Brain microvascular endothelial cell (primary cell): ENCODE data around the gene MTUS2.
A peak's percentile ranks its signal among the peaks of the same experiment; 100 is the strongest.

Experiments used
- DNase-seq: peaks from one replicate; pipeline ENCODE4 v3.0.0-alpha.2; 2020
- H3K27ac ChIP-seq: fragments of 250-450 bp; sonication (Bioruptor Pico); 2 replicates; pipeline ENCODE4 v1.5.1; 2020; ENCODE audit warnings: mild to moderate bottlenecking, moderate library complexity
- H3K27me3 ChIP-seq: fragments of 250-450 bp; sonication (Bioruptor Pico); replicated peaks from 2 replicates; pipeline ENCODE4 v1.5.1; 2020; ENCODE audit warnings: mild to moderate bottlenecking
- H3K36me3 ChIP-seq: fragments of 250-450 bp; sonication (Bioruptor Pico); replicated peaks from 2 replicates; pipeline ENCODE4 v1.5.1; 2020; ENCODE audit warnings: mild to moderate bottlenecking
- H3K4me3 ChIP-seq: 2 replicates; pipeline ENCODE4 v1.5.1; 2011; ENCODE audit warnings: low read depth, mild to moderate bottlenecking, control low read depth, low read length, moderate library complexity
- in situ Hi-C: cut with HindIII; loops from 2 replicates; pipeline ENCODE4 v1.10.0; 2017; ENCODE audit warnings: low sequenced_read_pairs, low pct_ligation_motif_present
- TF ChIP-seq, protein P1 (sequence below): IDR thresholded peaks from 2 replicates; pipeline ENCODE4 v1.5.1; 2011; ENCODE audit warnings: low read depth, mild to moderate bottlenecking, moderate library complexity, low read length, control low read depth, inconsistent platforms; ENCODE audit errors: missing control alignments

The MTUS2 gene

GRCh38 chr13:29513981-29514719, 694.0 kb downstream of the MTUS2 start:
- H3K36me3 ChIP-seq, result peaks cover 77% of the 10 kb centered on the region
- no peak overlapping the region for H3K27ac ChIP-seq
- no peak for DNase-seq

GRCh38 chr13:29514720-29515310, 694.7 kb downstream of the MTUS2 start:
- no peak for DNase-seq
- Histone ChIP-seq H3K27me3 (no peaks in the 10 kb centered on the region), H3K4me3 (no peak overlapping the region), H3K36me3 (peaks cover 80% of the 10 kb centered on the region), H3K27ac (peak overlapping the region; percentile 11)
- in situ Hi-C loops, result no loop called here
- TF ChIP-seq, protein P1, sequence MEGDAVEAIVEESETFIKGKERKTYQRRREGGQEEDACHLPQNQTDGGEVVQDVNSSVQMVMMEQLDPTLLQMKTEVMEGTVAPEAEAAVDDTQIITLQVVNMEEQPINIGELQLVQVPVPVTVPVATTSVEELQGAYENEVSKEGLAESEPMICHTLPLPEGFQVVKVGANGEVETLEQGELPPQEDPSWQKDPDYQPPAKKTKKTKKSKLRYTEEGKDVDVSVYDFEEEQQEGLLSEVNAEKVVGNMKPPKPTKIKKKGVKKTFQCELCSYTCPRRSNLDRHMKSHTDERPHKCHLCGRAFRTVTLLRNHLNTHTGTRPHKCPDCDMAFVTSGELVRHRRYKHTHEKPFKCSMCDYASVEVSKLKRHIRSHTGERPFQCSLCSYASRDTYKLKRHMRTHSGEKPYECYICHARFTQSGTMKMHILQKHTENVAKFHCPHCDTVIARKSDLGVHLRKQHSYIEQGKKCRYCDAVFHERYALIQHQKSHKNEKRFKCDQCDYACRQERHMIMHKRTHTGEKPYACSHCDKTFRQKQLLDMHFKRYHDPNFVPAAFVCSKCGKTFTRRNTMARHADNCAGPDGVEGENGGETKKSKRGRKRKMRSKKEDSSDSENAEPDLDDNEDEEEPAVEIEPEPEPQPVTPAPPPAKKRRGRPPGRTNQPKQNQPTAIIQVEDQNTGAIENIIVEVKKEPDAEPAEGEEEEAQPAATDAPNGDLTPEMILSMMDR, result no peak

More at GRCh38 chr13:29513981-29514719, 694.0 kb downstream of the MTUS2 start:
- in situ Hi-C loops, result no loop called here
- TF ChIP-seq, protein P1, result no peak
- Histone ChIP-seq H3K27me3 (no peaks in the 10 kb centered on the region), H3K4me3 (no peak overlapping the region)

- H3K27ac ChIP-seq, result peak overlapping the region; percentile 47
- TF ChIP-seq, protein P1, result no peak
- H3K36me3 ChIP-seq, result peaks cover 82% of the 10 kb centered on the region
Measured at GRCh38 chr13:29515372-29515771, 695.2 kb downstream of the MTUS2 start.

GRCh38 chr13:29516012-29516411, 695.9 kb downstream of the MTUS2 start:
- peaks cover 75% of the 10 kb centered on the region for H3K36me3 ChIP-seq
- H3K27ac ChIP-seq, result peak overlapping the region; percentile 47
- no peak for DNase-seq
- TF ChIP-seq, protein P1, result no peak
- H3K4me3 ChIP-seq, result no peak overlapping the region
- H3K27me3 ChIP-seq, result no peaks in the 10 kb centered on the region
- in situ Hi-C loops, result no loop called here

More at GRCh38 chr13:29515372-29515771, 695.2 kb downstream of the MTUS2 start:
- DNase-seq, result no peak
- in situ Hi-C loops, result no loop called here
- no peak overlapping the region for H3K4me3 ChIP-seq
- no peaks in the 10 kb centered on the region for H3K27me3 ChIP-seq

- in situ Hi-C loops, result no loop called here
- Histone ChIP-seq H3K36me3 (peaks cover 74% of the 10 kb centered on the region), H3K27me3 (no peaks in the 10 kb centered on the region), H3K4me3 (no peak overlapping the region), H3K27ac (no peak overlapping the region)
- no peak for DNase-seq
- TF ChIP-seq, protein P1, result no peak
Measured at GRCh38 chr13:29516880-29517279, 696.7 kb downstream of the MTUS2 start.
